ENCODE measurements around the gene THRAP3.

Gene THRAP3

DNA sequence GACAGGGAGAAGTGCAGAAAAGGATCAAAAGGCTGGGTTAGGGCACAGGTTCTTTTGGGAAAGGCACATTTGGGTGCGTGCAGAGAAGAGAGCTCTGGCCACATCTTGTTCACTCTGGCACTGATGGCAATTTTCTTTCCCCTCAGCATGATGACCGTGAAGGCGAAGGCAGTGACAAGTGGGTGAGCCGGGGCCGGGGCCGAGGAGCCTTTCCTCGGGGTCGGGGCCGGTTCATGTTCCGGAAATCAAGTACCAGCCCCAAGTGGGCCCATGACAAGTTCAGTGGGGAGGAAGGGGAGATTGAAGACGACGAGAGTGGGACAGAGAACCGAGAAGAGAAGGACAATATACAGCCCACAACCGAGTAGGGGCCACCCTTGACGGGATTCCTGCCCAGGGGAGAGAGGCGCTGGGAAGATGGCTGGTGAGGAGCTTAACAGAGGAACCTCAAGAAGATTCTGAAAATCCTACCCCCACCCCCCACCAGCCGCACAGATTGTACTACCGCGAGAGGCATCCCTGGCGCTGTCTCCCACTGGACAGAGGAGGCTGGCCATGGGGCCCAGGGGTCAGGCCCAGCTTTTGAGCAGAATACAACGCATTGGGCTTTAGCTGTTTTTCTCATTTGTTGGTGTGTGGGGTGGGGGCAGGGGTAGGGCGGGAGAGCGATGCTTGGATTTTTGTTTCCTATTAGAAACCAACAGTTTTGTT is 79.6 kb downstream of the THRAP3 start:
- TF ChIP-seq, protein P1, sequence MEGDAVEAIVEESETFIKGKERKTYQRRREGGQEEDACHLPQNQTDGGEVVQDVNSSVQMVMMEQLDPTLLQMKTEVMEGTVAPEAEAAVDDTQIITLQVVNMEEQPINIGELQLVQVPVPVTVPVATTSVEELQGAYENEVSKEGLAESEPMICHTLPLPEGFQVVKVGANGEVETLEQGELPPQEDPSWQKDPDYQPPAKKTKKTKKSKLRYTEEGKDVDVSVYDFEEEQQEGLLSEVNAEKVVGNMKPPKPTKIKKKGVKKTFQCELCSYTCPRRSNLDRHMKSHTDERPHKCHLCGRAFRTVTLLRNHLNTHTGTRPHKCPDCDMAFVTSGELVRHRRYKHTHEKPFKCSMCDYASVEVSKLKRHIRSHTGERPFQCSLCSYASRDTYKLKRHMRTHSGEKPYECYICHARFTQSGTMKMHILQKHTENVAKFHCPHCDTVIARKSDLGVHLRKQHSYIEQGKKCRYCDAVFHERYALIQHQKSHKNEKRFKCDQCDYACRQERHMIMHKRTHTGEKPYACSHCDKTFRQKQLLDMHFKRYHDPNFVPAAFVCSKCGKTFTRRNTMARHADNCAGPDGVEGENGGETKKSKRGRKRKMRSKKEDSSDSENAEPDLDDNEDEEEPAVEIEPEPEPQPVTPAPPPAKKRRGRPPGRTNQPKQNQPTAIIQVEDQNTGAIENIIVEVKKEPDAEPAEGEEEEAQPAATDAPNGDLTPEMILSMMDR (IDR thresholded peaks at IDR 0.05; ENCODE audit: low read depth, low read length) = no peak
- H3K4me3 ChIP-seq (ENCODE audit: low read depth, low read length) = no peak overlapping the region

DNA sequence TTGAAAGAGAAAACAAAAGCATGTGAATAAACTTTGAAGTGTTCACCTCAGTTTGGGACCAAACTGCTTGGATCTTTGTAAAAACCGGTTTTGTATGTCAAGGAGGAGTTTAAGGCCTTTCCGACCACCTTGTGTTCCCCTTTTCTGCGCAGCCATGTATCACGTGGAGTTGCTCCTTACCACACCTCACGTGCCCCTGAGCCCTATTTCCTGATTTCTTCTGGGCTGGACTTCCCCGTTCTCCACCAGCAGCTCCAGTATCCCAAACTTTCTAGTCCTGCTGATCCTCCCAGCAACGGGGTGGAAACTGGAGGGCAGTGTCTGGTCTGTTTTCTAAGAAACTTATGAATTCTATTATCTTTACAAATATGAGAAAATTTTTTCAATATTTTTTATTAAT is 80.3 kb downstream of the THRAP3 start:
- no peak overlapping the region for H3K4me3 ChIP-seq (ENCODE audit: low read depth, low read length)
- TF ChIP-seq, protein P1 (IDR thresholded peaks at IDR 0.05; ENCODE audit: low read depth, low read length) = no peak

DNA sequence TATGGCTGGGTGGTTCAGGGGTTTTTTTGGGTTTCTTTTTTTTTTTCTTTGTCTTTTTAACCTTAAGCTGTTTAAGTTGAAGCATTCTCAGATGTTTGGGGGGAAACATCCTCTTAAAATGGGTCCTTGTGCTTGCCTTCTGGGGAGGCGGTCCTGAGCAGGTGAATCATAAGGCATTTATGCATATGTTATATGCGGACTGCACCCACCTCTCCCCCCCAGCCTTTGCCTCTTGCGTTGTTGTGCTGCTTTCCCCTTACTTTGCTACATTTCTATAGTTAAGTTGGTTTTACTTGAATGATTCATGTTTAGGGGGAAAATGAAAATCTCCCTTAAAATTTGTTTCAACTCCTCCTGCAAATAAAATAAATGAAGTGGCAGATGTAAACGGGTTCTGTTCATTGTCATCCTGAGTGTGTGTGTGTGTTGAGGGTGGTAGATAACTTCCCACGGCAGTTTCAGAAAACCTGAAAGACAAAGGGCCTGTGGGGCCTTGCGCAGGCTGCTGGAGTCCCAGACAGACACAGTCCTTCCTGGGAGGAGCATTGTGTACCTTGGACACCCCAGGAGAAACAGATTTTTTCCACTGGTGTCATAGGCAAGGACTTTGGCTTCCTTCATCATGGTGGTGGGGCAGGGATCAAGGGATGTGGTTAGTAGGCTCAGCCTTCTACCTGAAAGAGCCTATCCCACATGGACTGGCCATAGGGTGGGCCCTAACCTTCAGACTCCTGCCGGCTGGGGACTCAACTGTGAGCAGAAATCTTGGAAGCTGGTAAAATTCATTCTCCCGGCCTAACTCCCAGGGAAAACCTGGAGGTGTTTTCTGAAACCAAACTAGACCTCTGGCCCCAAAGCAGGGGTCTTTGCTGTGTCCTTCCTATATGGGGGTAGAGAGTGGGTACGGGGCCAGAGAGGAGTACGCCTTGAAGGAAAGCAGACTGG is 81.0 kb downstream of the THRAP3 start:
- H3K4me3 ChIP-seq (ENCODE audit: low read depth, low read length) = no peak overlapping the region
- TF ChIP-seq, protein P1 (IDR thresholded peaks at IDR 0.05; ENCODE audit: low read depth, low read length) = no peak

DNA sequence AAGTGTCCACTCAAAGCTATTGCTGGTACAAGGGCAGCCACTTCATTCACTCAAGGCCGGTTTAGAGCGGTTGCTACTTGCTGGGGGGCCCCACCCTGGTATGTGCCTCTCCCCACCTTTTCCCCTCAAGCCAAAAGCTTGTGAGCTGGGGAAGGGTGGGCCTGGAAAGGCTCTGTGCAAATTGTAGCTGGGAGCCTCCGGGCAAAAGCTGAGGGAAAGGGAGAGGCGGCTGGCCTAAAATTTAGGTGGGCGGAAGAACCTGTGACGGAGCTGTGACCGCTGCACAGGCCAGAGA is 81.6 kb downstream of the THRAP3 start:
- TF ChIP-seq, protein P1 (IDR thresholded peaks at IDR 0.05; ENCODE audit: low read depth, low read length) = no peak
- no peak overlapping the region for H3K4me3 ChIP-seq (ENCODE audit: low read depth, low read length)

DNA sequence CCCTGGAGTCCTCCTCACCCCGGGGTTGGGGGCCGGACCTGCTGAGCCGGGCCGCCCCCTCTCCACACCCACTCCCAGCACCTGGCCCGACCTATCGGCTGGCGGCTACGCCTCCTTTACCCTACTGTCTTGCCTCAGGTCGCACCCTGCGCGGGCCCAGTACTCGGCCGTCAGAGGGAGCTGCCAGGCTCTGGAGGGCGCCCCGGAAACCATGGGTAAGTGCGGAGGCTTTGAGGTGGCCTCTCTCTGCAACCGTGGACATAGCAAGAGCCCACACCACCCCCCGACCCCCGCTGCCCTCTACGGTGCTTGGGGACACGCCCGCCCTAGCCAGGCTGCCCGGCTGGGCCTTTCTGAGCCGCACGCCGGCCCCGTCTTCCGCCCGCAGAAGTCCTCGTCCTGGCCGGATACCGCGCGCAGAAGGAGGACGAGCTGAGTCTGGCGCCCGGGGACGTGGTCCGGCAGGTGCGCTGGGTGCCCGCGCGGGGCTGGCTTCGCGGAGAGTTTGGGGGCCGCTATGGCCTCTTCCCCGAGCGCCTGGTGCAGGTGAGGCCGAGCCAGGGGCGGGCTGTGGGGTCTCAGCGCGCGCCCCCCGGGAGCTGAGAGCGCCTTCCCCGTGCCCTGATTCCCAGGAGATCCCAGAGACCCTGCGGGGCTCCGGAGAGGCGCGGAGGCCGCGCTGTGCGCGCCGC is 82.1 kb downstream of the THRAP3 start, which contains the start of gene SH3D21:
TSS of gene SH3D21 (plus strand) at position 159 of the 692 bp plus-strand sequence. CDS start at position 212, 53 bp downstream.
- H3K4me3 ChIP-seq (ENCODE audit: low read depth, low read length) = peak within 1 kb of the TSS; percentile 68
- TF ChIP-seq, protein P1 (IDR thresholded peaks at IDR 0.05; ENCODE audit: low read depth, low read length) = no peak

DNA sequence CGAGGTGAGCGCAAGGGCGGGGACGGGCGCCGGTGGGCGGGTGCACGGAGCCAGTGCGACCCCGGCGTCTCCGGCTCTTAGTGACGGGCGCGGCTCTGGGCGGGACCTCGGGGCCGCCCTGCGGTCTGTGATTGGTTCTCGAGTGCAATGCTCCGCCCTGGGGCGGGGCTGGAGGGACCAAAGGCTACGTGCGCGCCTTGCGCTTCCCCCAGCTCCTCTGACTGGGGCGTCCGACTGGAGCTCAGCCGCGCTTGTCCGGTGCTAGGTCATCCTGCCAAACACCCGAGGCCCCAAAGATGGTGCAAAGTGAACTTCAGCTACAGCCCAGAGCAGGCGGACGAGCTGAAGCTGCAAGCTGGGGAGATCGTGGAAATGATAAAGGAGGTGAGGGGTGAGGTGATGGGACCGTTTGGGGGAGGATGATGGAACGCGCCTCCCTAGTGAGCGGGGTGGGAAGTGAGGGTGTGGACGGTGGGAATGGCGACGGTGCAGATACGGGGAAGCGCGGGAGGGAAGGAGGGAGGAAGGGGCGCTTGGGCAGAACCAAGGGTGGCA is 82.7 kb downstream of the THRAP3 start:
- peak overlapping the region; percentile 68 for H3K4me3 ChIP-seq (ENCODE audit: low read depth, low read length)
- TF ChIP-seq, protein P1 (IDR thresholded peaks at IDR 0.05; ENCODE audit: low read depth, low read length) = no peak

Measured in WI38 (cell line).